Gastrocnemius medialis (tissue), 4 donors: ENCODE results near the gene HADHB.

Experiments
- POLR2A ChIP-seq, 2 donors: fragments of 450-650 bp; IDR thresholded peaks; one replicate each; pipeline ENCODE4 v1.6.1; 2017; ENCODE audit warnings: antibody characterized with exemption in 2 of 2, mild to moderate bottlenecking in 2 of 2, moderate library complexity in 2 of 2
- TF ChIP-seq, protein P1 (sequence below), 5 experiments: fragments of 450-650 bp in 3 of 5; fragments of 200-600 bp in 2 of 5; sonication (generic) in 2 of 5; IDR thresholded peaks in 4 of 5; conservative IDR thresholded peaks in 1 of 5; 1 replicate in 4 of 5; 2 replicates in 1 of 5; pipeline ENCODE4 v1.5.1; 2016 to 2019; ENCODE audit warnings: antibody characterized with exemption in 5 of 5, mild to moderate bottlenecking in 3 of 5, moderate library complexity in 3 of 5

DNA sequence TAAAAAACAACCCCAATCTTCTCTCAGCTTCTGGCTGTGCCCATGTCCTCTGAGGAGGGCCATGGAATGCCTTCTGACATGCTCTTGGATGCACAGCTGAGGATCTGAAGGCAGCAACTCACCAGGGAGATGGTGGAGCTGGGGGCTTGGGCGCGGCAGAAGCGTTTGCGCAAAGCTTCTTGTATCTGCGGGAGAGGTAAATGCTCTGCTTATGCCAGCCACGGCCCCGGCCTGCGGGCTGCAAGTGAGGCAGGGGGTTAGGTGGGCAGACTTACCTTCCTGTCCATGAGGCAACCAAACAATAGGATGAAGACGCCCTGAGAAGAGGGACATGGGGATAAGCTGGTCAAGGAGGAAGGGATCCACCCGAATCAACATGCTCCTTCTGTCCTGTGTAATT is 65.2 kb downstream of the HADHB start:
- TF ChIP-seq, protein P1, sequence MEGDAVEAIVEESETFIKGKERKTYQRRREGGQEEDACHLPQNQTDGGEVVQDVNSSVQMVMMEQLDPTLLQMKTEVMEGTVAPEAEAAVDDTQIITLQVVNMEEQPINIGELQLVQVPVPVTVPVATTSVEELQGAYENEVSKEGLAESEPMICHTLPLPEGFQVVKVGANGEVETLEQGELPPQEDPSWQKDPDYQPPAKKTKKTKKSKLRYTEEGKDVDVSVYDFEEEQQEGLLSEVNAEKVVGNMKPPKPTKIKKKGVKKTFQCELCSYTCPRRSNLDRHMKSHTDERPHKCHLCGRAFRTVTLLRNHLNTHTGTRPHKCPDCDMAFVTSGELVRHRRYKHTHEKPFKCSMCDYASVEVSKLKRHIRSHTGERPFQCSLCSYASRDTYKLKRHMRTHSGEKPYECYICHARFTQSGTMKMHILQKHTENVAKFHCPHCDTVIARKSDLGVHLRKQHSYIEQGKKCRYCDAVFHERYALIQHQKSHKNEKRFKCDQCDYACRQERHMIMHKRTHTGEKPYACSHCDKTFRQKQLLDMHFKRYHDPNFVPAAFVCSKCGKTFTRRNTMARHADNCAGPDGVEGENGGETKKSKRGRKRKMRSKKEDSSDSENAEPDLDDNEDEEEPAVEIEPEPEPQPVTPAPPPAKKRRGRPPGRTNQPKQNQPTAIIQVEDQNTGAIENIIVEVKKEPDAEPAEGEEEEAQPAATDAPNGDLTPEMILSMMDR (IDR thresholded peaks at IDR 0.05 in 4 of 5, conservative IDR thresholded peaks at IDR 0.05 in 1 of 5) = no peak
- no peak for TF ChIP-seq POLR2A (IDR thresholded peaks at IDR 0.05)
